IPS DF 4.7 (cell line): Measurements from ENCODE around the gene IFNL4.
A peak's percentile ranks its signal among the peaks of the same experiment; 100 is the strongest.
"Not testable (repeated sequence)": the region's sequence is repeated elsewhere in the genome, so short reads cannot be mapped to it uniquely, and the experiment has no call there.

Experiments
- DNase-seq: peaks from one replicate; pipeline ENCODE4 v3.0.0-alpha.2; 2013; ENCODE audit warnings: low spot score; ENCODE audit errors: extremely low read depth

The IFNL4 gene

GRCh38 chr19:39223703-39224279 lies 24.9 kb downstream of the IFNL4 start:
- no peak for DNase-seq

DNA sequence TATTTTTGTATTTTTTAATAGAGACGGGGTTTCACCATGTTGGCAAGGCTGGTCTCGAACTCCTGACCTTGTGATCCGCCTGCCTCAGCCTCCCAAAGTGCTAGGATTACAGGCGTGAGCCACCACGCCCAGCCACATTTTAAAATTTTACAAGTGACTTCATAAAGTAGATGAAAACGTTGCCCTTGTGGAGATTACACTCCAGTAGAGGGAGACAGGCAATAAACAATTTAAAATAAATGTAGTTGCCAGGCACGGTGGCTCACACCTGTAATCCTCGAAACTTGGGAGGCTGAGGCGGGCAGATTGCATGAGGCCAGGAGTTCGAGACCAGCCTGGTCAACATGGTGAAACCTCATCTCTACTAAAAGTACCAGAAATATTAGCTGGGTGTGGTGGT lies 29.5 kb downstream of the IFNL4 start:
- not testable (repeated sequence) for DNase-seq

DNA sequence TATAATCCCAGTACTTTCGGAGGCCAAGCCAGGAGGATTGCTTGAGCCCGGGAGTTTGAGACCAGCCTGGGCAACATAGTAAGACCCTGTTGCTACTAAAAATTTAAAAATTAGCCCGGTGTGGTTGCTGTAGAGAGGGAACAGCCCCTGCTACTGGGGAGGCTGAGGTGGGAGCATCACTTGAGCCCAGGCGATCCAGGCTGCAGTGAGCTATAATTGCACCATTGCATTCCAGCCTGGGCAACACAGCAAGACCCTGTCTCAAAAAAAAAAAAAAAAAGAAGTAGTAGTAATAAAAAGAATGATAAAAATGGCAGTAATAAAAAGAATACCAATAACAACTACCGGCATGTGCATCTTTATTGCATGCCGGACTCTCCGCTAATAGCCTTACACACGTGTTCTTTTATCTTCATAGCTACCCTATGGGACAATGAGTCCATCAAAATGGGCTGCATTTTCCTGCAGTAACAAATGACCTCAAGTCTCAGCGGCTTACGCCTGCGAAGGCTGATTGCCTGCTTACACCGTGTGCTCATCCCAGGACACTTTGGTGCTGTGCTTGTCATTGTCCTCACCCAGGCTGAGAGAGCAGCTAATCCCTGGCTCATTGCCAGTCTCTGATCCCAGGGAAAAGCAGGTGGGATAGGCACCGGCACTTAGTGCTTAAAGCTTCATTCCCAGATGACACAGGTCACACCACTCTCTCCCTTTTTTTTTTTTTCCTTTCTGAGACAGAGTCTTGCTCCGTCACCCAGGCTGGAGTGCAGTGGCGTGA lies 30.2 kb downstream of the IFNL4 start:
- no peak for DNase-seq

GRCh38 chr19:39217094-39217493 lies 31.6 kb downstream of the IFNL4 start:
- no peak for DNase-seq

DNA sequence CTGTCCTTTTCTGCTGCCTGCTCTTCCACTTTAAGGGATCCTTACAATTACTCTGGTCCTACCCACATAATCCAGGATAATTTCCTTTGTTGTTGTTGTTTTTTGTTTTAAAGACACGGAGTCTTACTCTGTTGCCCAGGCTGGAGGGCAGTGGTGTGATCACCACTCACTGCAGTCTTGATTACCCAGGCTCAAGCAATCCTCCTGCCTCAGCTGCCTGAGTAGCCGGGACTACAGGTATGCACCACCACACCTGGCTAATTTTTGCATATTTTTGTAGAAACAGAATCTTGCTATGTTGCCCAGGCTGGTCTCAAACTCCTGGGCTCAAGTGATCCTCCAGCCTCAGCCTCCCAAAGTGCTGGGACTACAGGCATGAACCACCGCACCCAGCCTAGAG lies 33.3 kb downstream of the IFNL4 start:
- DNase-seq: not testable (repeated sequence)

- peak; percentile 38 for DNase-seq
These were observed 36.3 kb downstream of the IFNL4 start for GRCh38 chr19:39212375-39212742.

DNA sequence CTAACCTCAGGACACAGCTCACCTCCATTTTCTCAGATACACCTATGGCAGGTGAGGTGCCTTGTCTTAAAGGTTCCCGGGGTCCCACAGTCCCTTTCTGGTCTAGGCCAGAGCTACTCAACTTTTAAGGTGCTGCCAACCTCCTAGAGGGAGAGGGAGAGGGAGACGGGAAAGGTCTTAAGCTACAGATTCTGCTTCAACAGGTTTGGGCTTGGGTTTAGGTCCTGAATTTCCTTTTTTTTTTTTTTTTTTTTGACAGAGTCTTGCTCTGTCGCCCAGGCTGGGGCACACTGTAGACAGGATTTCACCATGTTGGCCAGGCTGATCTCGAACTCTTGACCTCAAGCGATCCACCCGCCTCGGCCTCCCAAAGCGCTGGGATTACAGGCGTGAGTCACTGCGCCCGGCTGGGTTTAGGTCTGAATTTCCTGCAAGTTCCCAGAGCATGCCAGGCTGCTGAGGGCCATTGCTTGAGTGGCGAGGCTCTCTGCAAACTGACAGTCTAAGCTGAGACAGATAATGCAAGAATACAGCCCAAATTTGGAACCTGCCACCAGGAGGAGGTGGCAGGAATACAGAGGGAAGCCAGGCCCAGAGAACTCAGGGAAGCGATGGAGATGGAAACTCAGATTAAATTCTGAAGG lies 36.8 kb downstream of the IFNL4 start:
- DNase-seq: no peak

DNA sequence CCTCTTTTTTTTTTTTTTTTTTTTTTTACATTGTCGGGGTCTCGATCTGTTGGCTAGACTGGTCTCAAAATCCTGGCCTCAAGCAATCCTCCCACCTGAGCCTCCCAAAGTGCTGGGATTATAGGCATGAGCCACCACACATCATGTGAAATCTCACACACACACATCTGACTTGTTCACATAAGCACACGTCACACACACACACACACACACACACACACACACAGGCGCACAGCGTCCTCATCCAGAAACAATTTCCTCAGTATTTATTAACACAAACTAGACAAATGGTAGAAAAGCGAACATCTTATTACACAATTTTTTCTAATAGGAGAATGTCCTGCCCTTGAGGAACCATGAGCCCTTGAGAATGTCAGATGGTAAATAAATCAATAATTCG lies 39.5 kb downstream of the IFNL4 start:
- no peak for DNase-seq

DNA sequence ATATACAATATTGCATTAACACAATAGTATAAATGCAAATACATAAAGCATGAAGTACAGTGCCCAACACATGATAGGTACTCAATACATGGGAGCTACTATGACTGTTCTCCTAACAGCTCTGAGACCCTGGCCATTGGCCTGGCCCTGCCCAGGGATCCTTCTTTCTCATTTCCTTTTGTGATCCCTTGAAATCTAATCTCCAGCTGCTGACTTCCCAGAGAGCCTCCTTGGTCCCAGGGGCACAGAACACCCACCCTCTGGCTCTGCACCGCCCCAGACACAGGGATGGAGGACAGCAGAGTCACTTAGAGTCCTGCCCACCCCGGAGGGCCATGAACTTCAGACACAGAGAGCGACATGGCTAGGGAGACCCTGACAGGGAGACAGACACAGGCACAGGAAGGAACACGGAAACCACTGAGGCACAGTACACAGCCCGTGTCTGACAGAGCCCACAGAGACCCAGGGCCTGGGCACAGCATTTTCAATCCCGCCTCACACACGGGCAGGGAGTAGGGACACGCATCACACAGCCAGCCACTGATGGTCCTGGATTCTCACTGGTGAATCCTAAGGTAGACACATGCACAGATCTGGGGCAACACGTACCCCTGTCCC lies 40.4 kb downstream of the IFNL4 start:
- DNase-seq: no peak

- no peak for DNase-seq
These were observed 41.3 kb downstream of the IFNL4 start for GRCh38 chr19:39207293-39207836.

GRCh38 chr19:39206122-39206521 lies 42.5 kb downstream of the IFNL4 start:
- no peak for DNase-seq

DNA sequence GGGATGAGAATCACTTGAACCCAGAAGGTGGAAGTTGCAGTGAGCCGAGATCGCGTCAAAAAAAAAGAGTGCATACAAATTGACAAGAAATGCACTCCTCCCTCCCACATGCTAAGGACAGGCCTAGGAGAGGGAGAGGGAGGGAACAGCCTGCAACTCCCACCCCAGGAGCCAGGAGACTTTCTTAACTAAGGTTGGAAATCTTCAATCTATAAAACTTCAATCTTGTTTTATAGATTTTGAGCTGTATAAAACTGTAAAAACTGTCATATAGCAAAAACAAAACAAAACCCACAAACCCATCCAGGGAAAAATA lies 43.2 kb downstream of the IFNL4 start:
- DNase-seq: no peak

DNA sequence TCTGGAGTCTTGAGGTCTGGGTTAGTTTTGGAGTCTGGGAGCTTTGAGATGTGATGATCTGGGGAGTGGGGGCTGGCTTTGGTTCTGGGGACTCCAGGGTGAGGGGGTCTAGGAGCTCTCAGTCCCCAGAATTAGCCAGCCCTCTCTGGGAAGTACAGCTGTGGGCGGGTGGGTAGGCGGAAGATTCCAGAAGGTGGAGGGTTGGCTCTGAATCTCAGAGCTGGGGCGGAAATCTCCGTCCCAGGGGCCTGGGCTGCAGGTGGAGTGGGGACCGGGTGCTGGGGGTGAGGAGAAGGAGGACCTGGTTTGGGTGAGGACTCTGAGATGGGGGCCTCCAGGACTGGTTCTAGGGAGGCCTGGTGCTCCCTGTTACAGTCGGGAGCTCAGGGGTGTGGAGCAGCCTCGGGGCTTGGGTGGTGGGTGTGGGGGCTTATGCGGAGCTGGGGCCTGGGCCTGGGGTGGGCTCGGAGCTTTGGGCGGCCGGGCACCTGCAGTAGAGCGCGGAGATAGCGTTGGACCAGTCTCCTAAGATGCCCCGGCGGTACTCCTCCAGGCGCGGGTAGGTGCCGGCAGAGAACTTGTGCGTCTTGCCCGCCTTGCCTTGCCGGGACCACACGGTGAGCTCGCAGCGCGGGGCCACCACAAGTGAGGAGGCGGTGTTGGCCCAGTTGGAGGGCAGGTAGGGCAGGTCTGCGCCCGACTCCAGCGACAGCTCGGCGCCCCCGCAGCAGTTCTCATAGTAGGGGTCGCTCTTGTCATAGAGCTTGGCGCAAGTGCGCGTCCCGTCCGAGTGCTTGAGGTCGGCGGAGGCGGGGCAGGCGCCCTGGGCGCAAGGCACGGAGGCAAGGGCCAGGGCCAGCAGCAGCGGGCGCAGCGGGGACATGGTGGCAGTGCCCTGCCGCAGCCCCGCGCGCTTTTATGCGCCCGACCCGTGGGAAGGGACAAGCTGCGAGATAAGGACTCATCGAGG lies 45.0 kb downstream of the IFNL4 start, which contains the start of gene SYCN:
TSS of gene SYCN (minus strand) at position 892 of the 970 bp plus-strand sequence. CDS start at position 883, 9 bp downstream.
- DNase-seq: no peak

- no peak for DNase-seq
These were observed 45.7 kb downstream of the IFNL4 start for GRCh38 chr19:39202998-39203355.

DNA sequence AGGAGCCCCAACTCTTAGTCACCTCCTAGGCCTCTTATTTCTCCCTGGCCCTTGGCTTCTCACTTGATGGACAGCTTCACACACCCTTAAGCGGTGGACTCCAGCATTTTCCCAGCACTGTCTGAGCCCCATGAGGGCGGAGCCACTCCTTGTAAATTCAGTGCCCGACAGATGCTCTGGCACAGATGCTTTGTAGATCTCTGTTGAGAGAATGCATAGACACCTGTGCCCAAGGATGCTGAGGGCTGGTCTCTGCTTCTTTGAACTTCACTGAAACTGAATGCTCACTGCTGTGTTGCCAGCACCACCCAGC lies 47.9 kb downstream of the IFNL4 start:
- no peak for DNase-seq

- no peak for DNase-seq
These were observed 48.4 kb downstream of the IFNL4 start for GRCh38 chr19:39200066-39200802.

DNA sequence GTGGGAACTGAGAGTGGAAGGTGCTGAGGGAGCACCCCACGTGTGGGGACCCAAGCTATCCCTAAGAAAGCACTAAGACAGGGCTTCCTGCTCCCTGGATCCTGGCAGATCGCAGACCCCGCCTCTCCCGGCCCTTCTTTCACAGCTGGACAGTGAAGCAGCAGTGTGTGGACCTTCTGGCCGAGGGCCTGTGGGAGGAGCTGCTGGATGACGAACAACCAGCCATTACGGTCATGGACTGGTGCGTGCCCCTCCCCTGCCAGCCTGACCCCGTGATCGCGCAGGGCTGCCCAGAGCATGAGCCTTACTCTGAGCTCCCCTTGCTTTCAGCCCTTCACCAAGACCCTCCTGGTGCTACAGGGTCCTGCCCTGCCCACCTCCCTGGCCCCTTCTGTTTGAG lies 49.6 kb downstream of the IFNL4 start:
- DNase-seq: no peak

DNA sequence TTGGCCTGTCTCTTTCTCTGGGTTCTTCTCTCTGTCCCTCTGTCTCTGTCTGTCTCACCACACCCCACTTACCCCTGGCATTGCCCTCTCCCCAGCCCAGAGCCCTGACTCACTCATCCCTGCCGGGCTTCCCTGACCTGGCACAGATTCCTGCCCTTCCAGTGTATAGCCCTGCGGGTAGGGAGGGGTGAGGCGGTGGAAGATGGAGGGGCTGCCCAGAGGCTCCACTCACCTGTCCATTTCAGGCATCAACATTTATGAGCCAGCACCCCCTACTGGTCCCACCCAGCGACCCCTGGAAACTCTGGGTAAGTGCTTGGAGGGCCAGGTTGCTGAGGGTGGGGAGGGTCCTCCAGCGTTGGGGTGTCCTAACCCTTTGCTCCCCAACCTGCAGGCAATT lies 50.8 kb downstream of the IFNL4 start:
- DNase-seq: no peak

DNA sequence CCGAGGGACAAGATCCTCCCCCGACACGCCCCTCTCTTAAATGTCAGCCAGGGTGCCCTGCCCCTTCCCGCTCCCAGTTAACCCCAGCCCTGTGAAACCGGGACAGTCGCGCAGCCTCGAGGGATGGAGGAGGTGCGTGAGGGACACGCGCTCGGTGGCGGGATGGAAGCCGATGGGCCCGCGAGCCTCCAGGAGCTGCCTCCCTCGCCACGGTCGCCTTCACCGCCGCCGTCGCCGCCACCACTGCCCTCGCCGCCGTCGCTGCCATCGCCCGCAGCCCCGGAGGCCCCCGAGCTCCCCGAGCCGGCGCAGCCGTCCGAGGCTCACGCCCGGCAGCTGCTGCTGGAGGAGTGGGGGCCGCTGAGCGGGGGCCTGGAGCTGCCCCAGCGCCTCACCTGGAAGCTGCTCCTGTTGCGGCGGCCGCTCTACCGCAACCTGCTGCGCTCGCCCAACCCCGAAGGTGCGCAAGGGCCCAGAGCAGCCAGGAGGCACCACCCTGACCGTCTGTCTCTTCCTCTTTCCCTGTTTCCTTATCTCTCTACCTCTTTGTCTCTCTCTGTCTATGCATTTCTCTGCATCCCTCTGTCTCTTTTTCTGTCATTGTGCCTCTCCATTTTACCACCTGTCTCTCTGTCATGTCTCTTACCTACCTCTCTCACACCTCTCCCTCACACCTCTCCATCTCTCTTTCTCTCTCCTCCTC lies 51.6 kb downstream of the IFNL4 start, which contains the start of gene NCCRP1:
TSS of gene NCCRP1 (plus strand) at position 105 of the 703 bp plus-strand sequence. CDS start at position 124, 19 bp downstream.
- DNase-seq: no peak

- no peak for DNase-seq
These were observed 52.3 kb downstream of the IFNL4 start for GRCh38 chr19:39196320-39196719.
